B cell (primary cell): ENCODE results near the gene IKBKG. TPM values are rescaled to one million over a fixed set of nuclear protein-coding genes. Genes with fewer than 3 reads are reported as not detected.
A peak's percentile ranks its signal among the peaks of the same experiment; 100 is the strongest.

Source experiments
- ATAC-seq: fragments of 200-7000 bp; cut with Tn5 transposase; one replicate; pipeline ENCODE4 v1.10.0; 2021; ENCODE audit warnings: low read depth, mild to moderate bottlenecking, moderate number of reproducible peaks, moderate library complexity
- CTCF ChIA-PET: fragments of 350-600 bp; sonication (Branson Sonifier 250); formaldehyde crosslinking; loops from one replicate; lab custom pipeline; 2021; ENCODE audit warnings: antibody characterized with exemption, inconsistent platforms; lab: Charles Lee
- POLR2A ChIA-PET: fragments of 350-600 bp; sonication (Branson Sonifier 250); formaldehyde crosslinking; loops from one replicate; lab custom pipeline; 2021; ENCODE audit warnings: antibody characterized with exemption; lab: Charles Lee
- DNase-seq: peaks from one replicate; pipeline ENCODE4 v3.0.0; 2013
- H2AFZ ChIP-seq: 2 replicates; pipeline ENCODE4 v1.6.1; 2012; ENCODE audit warnings: mild to moderate bottlenecking, low read depth, low read length; ENCODE audit not compliant: insufficient read depth, poor library complexity, severe bottlenecking
- H3K27ac ChIP-seq, 2 donors: 1 replicate in 1 of 2; 2 replicates in 1 of 2; pipeline ENCODE4 v1.5.1; 2012 to 2013; ENCODE audit warnings: low read length in 2 of 2, mild to moderate bottlenecking in 2 of 2, moderate library complexity in 1 of 2
- H3K27me3 ChIP-seq, 4 experiments: fragments of 200-600 bp in 1 of 4; sonication (generic) in 1 of 4; replicated peaks in 1 of 4; 1 replicate in 2 of 4; 2 replicates in 2 of 4; pipeline versions ENCODE4 v1.6.1 to v1.7.0; 2013 to 2016; ENCODE audit warnings: low read length in 3 of 4, mild to moderate bottlenecking in 2 of 4, mixed read lengths in 1 of 4, moderate library complexity in 1 of 4; ENCODE audit not compliant: insufficient read depth in 4 of 4, control insufficient read depth in 3 of 4; ENCODE audit errors: control extremely low read depth in 1 of 4
- H3K36me3 ChIP-seq, 2 experiments: replicated peaks in 1 of 2; 1 replicate in 1 of 2; 2 replicates in 1 of 2; pipeline versions ENCODE4 v1.6.1 to v1.7.1; 2013; ENCODE audit warnings: low read length in 1 of 2; ENCODE audit not compliant: insufficient read depth in 2 of 2, control insufficient read depth in 1 of 2; ENCODE audit errors: control extremely low read depth in 1 of 2, extremely low read depth in 1 of 2
- H3K4me1 ChIP-seq, 2 donors: fragments of 200-600 bp in 1 of 2; sonication (generic) in 1 of 2; 1 replicate in 1 of 2; 2 replicates in 1 of 2; pipeline versions ENCODE4 v1.5.1 to v1.6.1; 2013 to 2017; ENCODE audit warnings: low read length in 2 of 2; ENCODE audit not compliant: control insufficient read depth in 2 of 2, insufficient read depth in 2 of 2
- H3K4me2 ChIP-seq: replicated peaks from 2 replicates; pipeline ENCODE3; 2012; ENCODE audit warnings: mild to moderate bottlenecking, low read depth, low read length; ENCODE audit not compliant: poor library complexity, severe bottlenecking
- H3K4me3 ChIP-seq, 5 experiments: fragments of 200-600 bp in 1 of 5; sonication (generic) in 1 of 5; 1 replicate in 3 of 5; 2 replicates in 2 of 5; pipeline versions ENCODE4 v1.5.1 to v1.7.0; 2011 to 2016; ENCODE audit warnings: low read length in 4 of 5, mild to moderate bottlenecking in 4 of 5, low read depth in 2 of 5, control low read depth in 1 of 5, moderate library complexity in 1 of 5; ENCODE audit not compliant: insufficient read depth in 1 of 5; ENCODE audit errors: control extremely low read depth in 1 of 5, extremely low read depth in 1 of 5
- H3K79me2 ChIP-seq: fragments of 200-600 bp; sonication (generic); one replicate; pipeline ENCODE4 v1.6.0; 2016; ENCODE audit warnings: low read length; ENCODE audit not compliant: control insufficient read depth, insufficient read depth
- H3K9ac ChIP-seq: fragments of 200-600 bp; sonication (generic); 2 replicates; pipeline ENCODE4 v1.6.1; 2017; ENCODE audit warnings: mild to moderate bottlenecking, low read length, moderate library complexity
- H3K9me3 ChIP-seq, 3 donors: one replicate each; pipeline versions ENCODE4 v1.6.1 to v1.7.1; 2013; ENCODE audit warnings: low read length in 2 of 3; ENCODE audit not compliant: control insufficient read depth in 2 of 3, insufficient read depth in 1 of 3; ENCODE audit errors: control extremely low read depth in 1 of 3
- H4K20me1 ChIP-seq: 2 replicates; pipeline ENCODE4 v1.6.0; 2012; ENCODE audit warnings: mild to moderate bottlenecking, low read length; ENCODE audit not compliant: insufficient read depth, control insufficient read depth, poor library complexity, severe bottlenecking
- H3K27ac Mint-ChIP-seq: one replicate; pipeline ENCODE4 v1.8.0; 2021; ENCODE audit warnings: mixed read lengths
- H3K27me3 Mint-ChIP-seq: one replicate; pipeline ENCODE4 v1.8.0; 2021; ENCODE audit warnings: mixed read lengths
- H3K4me1 Mint-ChIP-seq: one replicate; pipeline ENCODE4 v1.8.0; 2021; ENCODE audit warnings: mixed read lengths
- H3K4me3 Mint-ChIP-seq: one replicate; pipeline ENCODE4 v1.8.0; 2021; ENCODE audit warnings: mixed read lengths
- H3K9me3 Mint-ChIP-seq: one replicate; pipeline ENCODE4 v1.8.0; 2022; ENCODE audit warnings: mixed read lengths; ENCODE audit not compliant: insufficient read depth
- CTCF ChIP-seq: fragments of 200-600 bp; IDR thresholded peaks from one replicate; pipeline ENCODE4 v1.8.0; 2022; ENCODE audit warnings: antibody characterized with exemption, mild to moderate bottlenecking
- EZH2 ChIP-seq: IDR thresholded peaks from 2 replicates; pipeline ENCODE4 v1.6.1; 2012; ENCODE audit warnings: borderline replicate concordance, low read depth, mild to moderate bottlenecking, moderate library complexity, low read length; ENCODE audit not compliant: insufficient read depth, poor library complexity, severe bottlenecking
- WGBS: methylation state at CpG from one replicate; pipeline ENCODE4 v1.1.5; 2013; ENCODE audit warnings: missing lambda C conversion rate; ENCODE audit not compliant: insufficient coverage; 5-methylcytosine and 5-hydroxymethylcytosine counted together
- intact Hi-C: fragments of 100-400 bp; cut with micrococcal nuclease; formaldehyde crosslinking; loops from one replicate; pipeline ENCODE4 v1.10.0; 2022
- polyA plus RNA-seq: library from polyadenylated mRNA; depleted of rRNA; stranded (reverse); fragments of >200 nt; gene quantifications from 2 replicates; pipeline ENCODE4 v1.2.3, GENCODE V29; 2012
- total RNA-seq, 2 donors: library from RNA; stranded (reverse); fragments of 120-200 nt in 1 of 2; gene quantifications; 1 replicate in 1 of 2; 2 replicates in 1 of 2; pipeline versions ENCODE4 v1.2.3 to v1.2.4, GENCODE V29; 2013 to 2022

Gene IKBKG
- total and polyA plus RNA-seq, 2 donors (not counting 1 experiment from before 2014, with no cell fraction given): 46.7 to 65.1 TPM

GRCh38 chrX:154509455-154509854 is 38.0 kb upstream of the IKBKG start:
- no peaks in the 10 kb centered on the region for H3K27me3 Mint-ChIP-seq
- Histone ChIP-seq H2AFZ (no peak overlapping the region), H3K9ac (no peak overlapping the region), H3K4me2 (no peak overlapping the region), H3K4me1 (peaks cover 0 to 7% of the 10 kb centered on the region in 2 donors), H3K27me3 (no peaks in the 10 kb centered on the region), H3K27ac (no peak overlapping the region), H3K9me3 (peaks cover 0 to 3% (median 0%) of the 10 kb centered on the region in 3 donors), H3K79me2 (peaks cover 6% of the 10 kb centered on the region), H4K20me1 (no peaks in the 10 kb centered on the region), H3K4me3 (no peak overlapping the region), H3K36me3 (peaks cover 0 to 18% of the 10 kb centered on the region in 2 experiments)
- POLR2A ChIA-PET: no interaction called here
- ATAC-seq (no peak), DNase-seq (no peak)
- no peak overlapping the region for H3K4me3 Mint-ChIP-seq
- CTCF ChIA-PET: interaction anchor here (1.9 kb wide), 1 partner anchor 18 kb away, joined by 6 read pairs; no protein-coding TSS in a partner anchor
- intact Hi-C loops: no loop called here
- H3K9me3 Mint-ChIP-seq: no peaks in the 10 kb centered on the region
- H3K4me1 Mint-ChIP-seq: peaks cover 8% of the 10 kb centered on the region
- no peak overlapping the region for H3K27ac Mint-ChIP-seq
- TF ChIP-seq EZH2 (no peak), CTCF (no peak)
- no CpG with 5 or more reads among the region's 5 CpGs for WGBS

- CTCF ChIA-PET: no interaction called here
- Histone ChIP-seq H3K9me3 (peaks cover 0 to 3% (median 0%) of the 10 kb centered on the region in 3 donors), H3K4me3 (no peak overlapping the region), H3K4me2 (no peak overlapping the region), H3K4me1 (peaks cover 4 to 18% of the 10 kb centered on the region in 2 donors), H3K9ac (no peak overlapping the region), H3K27me3 (no peaks in the 10 kb centered on the region), H2AFZ (no peak overlapping the region), H3K79me2 (peaks cover 6% of the 10 kb centered on the region), H3K36me3 (peaks cover 0 to 15% of the 10 kb centered on the region in 2 experiments), H4K20me1 (no peaks in the 10 kb centered on the region), H3K27ac (peak overlapping the region in 1 of 2 donors; percentile 40)
- DNase-seq: no peak
- H3K27me3 Mint-ChIP-seq: no peaks in the 10 kb centered on the region
- no peak for TF ChIP-seq EZH2
- no peak for TF ChIP-seq CTCF
- 38% methylated on average over 6 of the region's 12 CpGs for WGBS
- no peak for ATAC-seq
- peaks cover 18% of the 10 kb centered on the region for H3K4me1 Mint-ChIP-seq
- intact Hi-C loops: no loop called here
- POLR2A ChIA-PET: no interaction called here
- H3K9me3 Mint-ChIP-seq: no peaks in the 10 kb centered on the region
- H3K4me3 Mint-ChIP-seq: no peak overlapping the region
- H3K27ac Mint-ChIP-seq: peak overlapping the region; percentile 20
Measured at GRCh38 chrX:154511761-154512160, 35.7 kb upstream of the IKBKG start.
